ENCODE results near the gene CHAF1B. TPM values are rescaled to one million over a fixed set of nuclear protein-coding genes. Genes with fewer than 3 reads are reported as not detected.

The CHAF1B gene
- total and polyA plus RNA-seq, 2 of the 8 experiments (the other 6 are each of a cell fraction or from before 2014, with no cell fraction given), result 11.8 to 23.1 TPM

DNA sequence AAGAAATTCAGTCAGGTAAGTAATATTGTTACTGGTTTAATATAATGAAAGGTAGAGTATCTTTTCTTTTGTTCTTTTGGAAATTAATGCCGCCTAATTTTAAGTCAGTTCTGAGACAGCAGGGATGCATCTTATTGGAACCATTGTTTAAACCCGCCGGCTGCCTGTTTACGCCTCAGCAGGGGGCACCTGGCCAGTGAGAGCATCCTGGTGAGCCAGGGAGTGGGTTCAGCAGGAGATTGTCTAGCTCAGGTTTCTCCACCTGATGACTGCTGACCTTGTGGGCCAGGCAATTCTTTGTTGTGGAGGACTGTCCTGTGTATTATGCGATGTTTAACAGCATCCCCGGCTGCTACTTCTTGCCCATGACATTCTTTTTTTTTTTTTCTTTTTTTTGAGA, 30.2 kb downstream of the CHAF1B start:
- POLR2A ChIA-PET (ENCODE audit: partially characterized antibody), result interaction anchor here (0.7 to 1.0 kb wide), 2 partner anchors 17 to 25 kb away, joined by 3 read pairs; no protein-coding TSS in a partner anchor

More for the DNA sequence above, 30.2 kb downstream of the CHAF1B start:
- Histone ChIP-seq H3K4me2 (ENCODE audit: insufficient read depth in 1 of 2, low read depth in 2 of 2, low read length in 2 of 2) (no peak overlapping the region), H3K4ac (replicated peaks; ENCODE audit: insufficient read length, low read depth, low read length) (no peak overlapping the region), H3K27me3 (replicated peaks in 1 of 4; ENCODE audit: control insufficient read depth in 3 of 4, extremely low read depth in 1 of 4, insufficient read depth in 3 of 4, low read length in 3 of 4) (no peaks in the 10 kb centered on the region), H2BK5ac (ENCODE audit: low read depth, low read length) (no peak overlapping the region), H3K9me3 (ENCODE audit: insufficient read depth in 2 of 2, low read depth in 1 of 2, low read length in 1 of 2) (no peaks in the 10 kb centered on the region), H2BK120ac (replicated peaks; ENCODE audit: low read depth, low read length) (no peak overlapping the region), H4K20me1 (replicated peaks in 1 of 2; ENCODE audit: control insufficient read depth in 1 of 2, insufficient read depth in 2 of 2, low read length in 2 of 2) (no peaks in the 10 kb centered on the region), H3K9ac (replicated peaks in 1 of 4; ENCODE audit: extremely low read depth in 1 of 4, low read depth in 3 of 4, low read length in 3 of 4) (no peak overlapping the region), H2BK20ac (ENCODE audit: low read length) (no peak overlapping the region), H2BK12ac (ENCODE audit: low read depth, low read length) (no peak overlapping the region), H3K79me2 (ENCODE audit: control insufficient read depth in 1 of 2, insufficient read depth in 2 of 2, low read length in 2 of 2) (no peaks in the 10 kb centered on the region), H2BK15ac (ENCODE audit: low read length) (no peak overlapping the region), H4K91ac (replicated peaks; ENCODE audit: insufficient read length, low read length) (no peak overlapping the region), H3K27ac (ENCODE audit: low read depth, low read length) (no peak overlapping the region), H2AK5ac (ENCODE audit: low read depth, low read length) (no peak overlapping the region), H3K56ac (replicated peaks; ENCODE audit: insufficient read length, low read depth, low read length) (no peak overlapping the region), H3K36me3 (ENCODE audit: control insufficient read depth in 2 of 4, insufficient read depth in 4 of 4, low read length in 3 of 4) (peaks cover 5 to 27% (median 20%) of the 10 kb centered on the region in 4 experiments; a peak in 6 of 8 replicates), H3K18ac (ENCODE audit: extremely low read depth, low read length) (no peak overlapping the region; the same call in 1 of the 2 replicates), H3K14ac (ENCODE audit: insufficient read length) (no peak overlapping the region), H4K8ac (ENCODE audit: extremely low read depth, insufficient read depth, low read length) (no peak overlapping the region), H3K4me1 (replicated peaks in 1 of 4; ENCODE audit: control insufficient read depth in 3 of 4, insufficient read depth in 4 of 4, low read length in 3 of 4) (no peaks in the 10 kb centered on the region; a peak in 1 of 7 replicates), H3K23me2 (ENCODE audit: low read depth, low read length) (no peaks in the 10 kb centered on the region), H3K23ac (ENCODE audit: insufficient read length) (no peak overlapping the region), H3K79me1 (ENCODE audit: low read depth, low read length) (no peaks in the 10 kb centered on the region), H3K4me3 (ENCODE audit: extremely low read depth in 1 of 4, insufficient read depth in 2 of 4, low read depth in 3 of 4, low read length in 4 of 4) (no peak overlapping the region), H4K5ac (ENCODE audit: insufficient read length, low read depth, low read length) (no peak overlapping the region), H2AFZ (ENCODE audit: low read length) (no peak overlapping the region)
- DNase-seq (ENCODE audit: low read depth in 1 of 2, low spot score in 2 of 2) (no peak), FAIRE-seq (no peak)
- TF ChIP-seq SAP30 (IDR thresholded peaks at IDR 0.05; ENCODE audit: insufficient read depth, insufficient replicate concordance, low read length) (no peak), EGR1 (IDR thresholded peaks at IDR 0.05; ENCODE audit: borderline replicate concordance, low read depth, low read length) (no peak), RAD21 (IDR thresholded peaks at IDR 0.05 in 1 of 2, conservative IDR thresholded peaks at IDR 0.05 in 1 of 2; ENCODE audit: low read depth in 2 of 2, low read length in 2 of 2) (no peak), BACH1 (IDR thresholded peaks at IDR 0.05; ENCODE audit: low read length) (no peak)
- 75% methylated on average over 4 of the region's 6 CpGs; no CpG with 5 or more reads in 1 of the 2 experiments for WGBS, 2 experiments (ENCODE audit: extremely low coverage in 1 of 2, insufficient coverage in 1 of 2, insufficient read length in 1 of 2, insufficient replicate concordance in 2 of 2, low coverage in 1 of 2, low lambda C conversion rate in 2 of 2, missing lambda C conversion rate in 1 of 2)
- CTCF ChIA-PET (ENCODE audit: partially characterized antibody), result interaction anchor here (0.6 kb wide), 1 partner anchor 171 kb away, joined by 3 read pairs; no protein-coding TSS in a partner anchor

Measured in H1 (cell line).